ENCODE results near the gene AMZ1.

AMZ1 gene

GRCh38 chr7:2710286-2710655 lies 22.3 kb downstream of the AMZ1 start:
- no peak for TF ChIP-seq CTCF (IDR thresholded peaks at IDR 0.05; ENCODE audit: control insufficient read depth, extremely low read depth, insufficient read depth)
- no peak overlapping the region for H3K4me3 ChIP-seq (ENCODE audit: low read depth, low read length)
- DNase-seq (ENCODE audit: low read depth), result no peak

- no peak overlapping the region for H3K4me3 ChIP-seq (ENCODE audit: low read depth, low read length)
- TF ChIP-seq CTCF (IDR thresholded peaks at IDR 0.05; ENCODE audit: control insufficient read depth, extremely low read depth, insufficient read depth), result no peak
Measured at GRCh38 chr7:2710901-2711551, 23.0 kb downstream of the AMZ1 start.

GRCh38 chr7:2711895-2712675 lies 24.1 kb downstream of the AMZ1 start:
- DNase-seq (ENCODE audit: low read depth), result no peak
- TF ChIP-seq CTCF (IDR thresholded peaks at IDR 0.05; ENCODE audit: control insufficient read depth, extremely low read depth, insufficient read depth), result no peak
- no peak overlapping the region for H3K4me3 ChIP-seq (ENCODE audit: low read depth, low read length)

More at GRCh38 chr7:2710901-2711551, 23.0 kb downstream of the AMZ1 start:
- no peak for DNase-seq (ENCODE audit: low read depth)

GRCh38 chr7:2713370-2713769 lies 25.4 kb downstream of the AMZ1 start:
- no peak for DNase-seq (ENCODE audit: low read depth)
- no peak for TF ChIP-seq CTCF (IDR thresholded peaks at IDR 0.05; ENCODE audit: control insufficient read depth, extremely low read depth, insufficient read depth)

GRCh38 chr7:2713978-2714377 lies 26.0 kb downstream of the AMZ1 start:
- H3K4me3 ChIP-seq (ENCODE audit: low read depth, low read length), result no peak overlapping the region
- no peak for DNase-seq (ENCODE audit: low read depth)
- no peak for TF ChIP-seq CTCF (IDR thresholded peaks at IDR 0.05; ENCODE audit: control insufficient read depth, extremely low read depth, insufficient read depth)

More at GRCh38 chr7:2713370-2713769, 25.4 kb downstream of the AMZ1 start:
- no peak overlapping the region for H3K4me3 ChIP-seq (ENCODE audit: low read depth, low read length)

GRCh38 chr7:2714636-2715035 lies 26.6 kb downstream of the AMZ1 start:
- no peak overlapping the region for H3K4me3 ChIP-seq (ENCODE audit: low read depth, low read length)
- no peak for TF ChIP-seq CTCF (IDR thresholded peaks at IDR 0.05; ENCODE audit: control insufficient read depth, extremely low read depth, insufficient read depth)
- no peak for DNase-seq (ENCODE audit: low read depth)

Measured in LNCaP clone FGC (cell line).